Activated CD4-positive, alpha-beta T cell treated with anti-CD3 and anti-CD28 coated beads for 36 hours (primary cell): ENCODE measurements around the gene SPATA13. TPM values are rescaled to one million over a fixed set of nuclear protein-coding genes. Genes with fewer than 3 reads are reported as not detected.
A peak's percentile ranks its signal among the peaks of the same experiment; 100 is the strongest.
"Not testable (repeated sequence)": the region's sequence is repeated elsewhere in the genome, so short reads cannot be mapped to it uniquely, and the experiment has no call there.

Experiments used
- ATAC-seq: fragments of 200-7000 bp; cut with Tn5 transposase; one replicate; pipeline ENCODE4 v1.10.0; 2021; ENCODE audit warnings: mild to moderate bottlenecking, moderate library complexity
- CTCF ChIA-PET: fragments of 350-600 bp; sonication (Branson Sonifier 250); formaldehyde crosslinking; loops from one replicate; lab custom pipeline; 2021; ENCODE audit warnings: antibody characterized with exemption; lab: Charles Lee
- POLR2A ChIA-PET: fragments of 350-600 bp; sonication (Branson Sonifier 250); formaldehyde crosslinking; loops from one replicate; lab custom pipeline; 2021; ENCODE audit warnings: antibody characterized with exemption, inconsistent platforms; lab: Charles Lee
- DNase-seq: peaks from one replicate; pipeline ENCODE4 v3.0.0-alpha.2; 2020
- H3K27ac Mint-ChIP-seq: one replicate; pipeline ENCODE4 v1.8.0; 2021; ENCODE audit warnings: mixed read lengths
- H3K27me3 Mint-ChIP-seq: one replicate; pipeline ENCODE4 v1.8.0; 2021; ENCODE audit warnings: mixed read lengths
- H3K36me3 Mint-ChIP-seq: one replicate; pipeline ENCODE4 v1.8.0; 2021; ENCODE audit warnings: low read depth, mixed read lengths
- H3K4me1 Mint-ChIP-seq: one replicate; pipeline ENCODE4 v1.8.0; 2021; ENCODE audit warnings: mixed read lengths
- H3K4me3 Mint-ChIP-seq: one replicate; pipeline ENCODE4 v1.8.0; 2021; ENCODE audit warnings: mild to moderate bottlenecking, moderate library complexity, mixed read lengths
- H3K9me3 Mint-ChIP-seq: one replicate; pipeline ENCODE4 v1.8.0; 2021; ENCODE audit warnings: low read depth, mixed read lengths
- intact Hi-C, 2 experiments: fragments of 100-400 bp; cut with DNase I in 1 of 2; cut with micrococcal nuclease in 1 of 2; formaldehyde crosslinking; loops; one replicate each; pipeline versions ENCODE4 v1.14.2 to v1.15.1; 2022 to 2024; cut with DNase I, micrococcal nuclease
- total RNA-seq, 2 experiments: library from RNA; stranded (reverse); gene quantifications; one replicate each; pipeline ENCODE4 v1.2.3, GENCODE V29; 2021

SPATA13 gene
- total RNA-seq, 2 experiments from 2014 or later: 47.6 to 51.5 TPM

- DNase-seq (no peak), ATAC-seq (no peak)
- H3K27ac Mint-ChIP-seq: no peak overlapping the region
- H3K27me3 Mint-ChIP-seq: no peaks in the 10 kb centered on the region
- intact Hi-C loops: no loop called here
- no peaks in the 10 kb centered on the region for H3K36me3 Mint-ChIP-seq
- POLR2A ChIA-PET: interaction anchor here (0.6 to 0.7 kb wide), 2 partner anchors 54 to 592 kb away, joined by 3 read pairs; partner anchors contain the start of gene SPATA13
- CTCF ChIA-PET: interaction anchor here (1.1 to 2.2 kb wide), 4 partner anchors 14 to 194 kb away, joined by 3 to 5 read pairs (median 3); no protein-coding TSS in a partner anchor
- H3K4me1 Mint-ChIP-seq: peaks cover 10% of the 10 kb centered on the region
- H3K9me3 Mint-ChIP-seq: no peaks in the 10 kb centered on the region
- no peak overlapping the region for H3K4me3 Mint-ChIP-seq
These were observed 54.6 kb downstream of the SPATA13 start for GRCh38 chr13:24215126-24215525.

- no peak overlapping the region for H3K4me3 Mint-ChIP-seq
- no peak overlapping the region for H3K27ac Mint-ChIP-seq
- POLR2A ChIA-PET: interaction anchor here (0.7 kb wide), 1 partner anchor 55 kb away, joined by 3 read pairs; the partner anchor contains the start of gene SPATA13
- H3K36me3 Mint-ChIP-seq: no peaks in the 10 kb centered on the region
- intact Hi-C loops: no loop called here
- ATAC-seq: no peak
- H3K4me1 Mint-ChIP-seq: peaks cover 15% of the 10 kb centered on the region
- no peaks in the 10 kb centered on the region for H3K9me3 Mint-ChIP-seq
- no peaks in the 10 kb centered on the region for H3K27me3 Mint-ChIP-seq
- CTCF ChIA-PET: interaction anchor here (0.6 to 2.2 kb wide), 5 partner anchors 15 to 480 kb away, joined by 3 to 5 read pairs (median 3); no protein-coding TSS in a partner anchor
- DNase-seq: no peak
These were observed 55.2 kb downstream of the SPATA13 start for GRCh38 chr13:24215732-24216131.

GRCh38 chr13:24216176-24216575, 55.7 kb downstream of the SPATA13 start:
- ATAC-seq: no peak

GRCh38 chr13:24216779-24217178, 56.3 kb downstream of the SPATA13 start:
- H3K4me3 Mint-ChIP-seq, ATAC-seq, H3K36me3 Mint-ChIP-seq, H3K9me3 Mint-ChIP-seq, intact Hi-C loops, POLR2A ChIA-PET, DNase-seq, H3K27ac Mint-ChIP-seq, H3K27me3 Mint-ChIP-seq: not testable (repeated sequence)
- peaks cover 15% of the 10 kb centered on the region for H3K4me1 Mint-ChIP-seq
- CTCF ChIA-PET: interaction anchor here (6.7 kb wide), 1 partner anchor 164 kb away, joined by 38 read pairs; no protein-coding TSS in a partner anchor

More at GRCh38 chr13:24216176-24216575, 55.7 kb downstream of the SPATA13 start:
- DNase-seq: no peak
- Mint-ChIP-seq H3K4me3 (no peak overlapping the region), H3K27ac (no peak overlapping the region), H3K36me3 (no peaks in the 10 kb centered on the region), H3K4me1 (peaks cover 15% of the 10 kb centered on the region), H3K9me3 (no peaks in the 10 kb centered on the region), H3K27me3 (no peaks in the 10 kb centered on the region)
- intact Hi-C loops: no loop called here
- ChIA-PET CTCF (interaction anchor here (0.6 to 2.2 kb wide), 3 partner anchors 15 to 195 kb away, joined by 3 to 5 read pairs (median 3); no protein-coding TSS in a partner anchor), POLR2A (no interaction called here)

- Mint-ChIP-seq H3K4me1 (peaks cover 15% of the 10 kb centered on the region), H3K36me3 (no peaks in the 10 kb centered on the region), H3K4me3 (no peak overlapping the region), H3K27ac (no peak overlapping the region), H3K9me3 (no peaks in the 10 kb centered on the region), H3K27me3 (no peaks in the 10 kb centered on the region)
- intact Hi-C loops: no loop called here
- ChIA-PET POLR2A (no interaction called here), CTCF (interaction anchor here (0.7 to 6.7 kb wide), 5 partner anchors 11 to 815 kb away, joined by 3 to 38 read pairs (median 5); no protein-coding TSS in a partner anchor)
- DNase-seq (no peak), ATAC-seq (no peak)
These were observed 57.2 kb downstream of the SPATA13 start for GRCh38 chr13:24217601-24218281.

GRCh38 chr13:24218338-24218737, 57.8 kb downstream of the SPATA13 start:
- DNase-seq (no peak), ATAC-seq (no peak)
- no peak overlapping the region for H3K4me3 Mint-ChIP-seq
- H3K27me3 Mint-ChIP-seq: no peaks in the 10 kb centered on the region
- CTCF ChIA-PET: interaction anchor here (0.7 to 6.7 kb wide), 9 partner anchors 10 to 814 kb away, joined by 3 to 38 read pairs (median 4); no protein-coding TSS in a partner anchor
- intact Hi-C loops: no loop called here
- H3K4me1 Mint-ChIP-seq: peaks cover 15% of the 10 kb centered on the region
- no peaks in the 10 kb centered on the region for H3K36me3 Mint-ChIP-seq
- H3K9me3 Mint-ChIP-seq: no peaks in the 10 kb centered on the region
- POLR2A ChIA-PET: no interaction called here
- no peak overlapping the region for H3K27ac Mint-ChIP-seq

GRCh38 chr13:24218977-24219376, 58.5 kb downstream of the SPATA13 start:
- intact Hi-C loops: loop anchor here in 1 of 2 experiments (1.0 kb wide), 1 partner anchor 58 kb away; no protein-coding TSS in a partner anchor
- Mint-ChIP-seq H3K36me3 (no peaks in the 10 kb centered on the region), H3K4me3 (no peak overlapping the region), H3K9me3 (no peaks in the 10 kb centered on the region), H3K27ac (no peak overlapping the region), H3K27me3 (no peaks in the 10 kb centered on the region), H3K4me1 (peaks cover 17% of the 10 kb centered on the region)
- DNase-seq (no peak), ATAC-seq (no peak)
- CTCF ChIA-PET: interaction anchor here (0.6 to 6.7 kb wide), 18 partner anchors 9 to 300 kb away, joined by 3 to 38 read pairs (median 4); no protein-coding TSS in a partner anchor
- POLR2A ChIA-PET: no interaction called here

GRCh38 chr13:24220086-24220703, 59.7 kb downstream of the SPATA13 start:
- ATAC-seq: peak; percentile 98
- Mint-ChIP-seq H3K4me3 (no peak overlapping the region), H3K4me1 (peaks cover 29% of the 10 kb centered on the region), H3K27me3 (no peaks in the 10 kb centered on the region), H3K9me3 (no peaks in the 10 kb centered on the region), H3K36me3 (no peaks in the 10 kb centered on the region), H3K27ac (no peak overlapping the region)
- ChIA-PET POLR2A (no interaction called here), CTCF (interaction anchor here (0.6 to 6.7 kb wide), 16 partner anchors 8 to 756 kb away, joined by 3 to 38 read pairs (median 4); no protein-coding TSS in a partner anchor)
- intact Hi-C loops: loop anchor here (1.0 to 5.0 kb wide), 5 partner anchors 167 to 753 kb away; no protein-coding TSS in a partner anchor
- peak; percentile 69 for DNase-seq

GRCh38 chr13:24221007-24221406, 60.5 kb downstream of the SPATA13 start:
- POLR2A ChIA-PET: no interaction called here
- ATAC-seq: no peak
- DNase-seq: no peak
- peaks cover 29% of the 10 kb centered on the region for H3K4me1 Mint-ChIP-seq
- CTCF ChIA-PET: interaction anchor here (0.8 to 6.7 kb wide), 5 partner anchors 15 to 311 kb away, joined by 3 to 38 read pairs (median 3); no protein-coding TSS in a partner anchor
- no peaks in the 10 kb centered on the region for H3K27me3 Mint-ChIP-seq
- no peaks in the 10 kb centered on the region for H3K9me3 Mint-ChIP-seq
- no peak overlapping the region for H3K27ac Mint-ChIP-seq
- H3K4me3 Mint-ChIP-seq: no peak overlapping the region
- intact Hi-C loops: loop anchor here (2.0 to 5.0 kb wide), 2 partner anchors 254 to 754 kb away; no protein-coding TSS in a partner anchor
- H3K36me3 Mint-ChIP-seq: no peaks in the 10 kb centered on the region

GRCh38 chr13:24222756-24223155, 62.2 kb downstream of the SPATA13 start:
- POLR2A ChIA-PET: no interaction called here
- CTCF ChIA-PET: interaction anchor here (6.7 kb wide), 1 partner anchor 170 kb away, joined by 38 read pairs; no protein-coding TSS in a partner anchor
- ATAC-seq (no peak), DNase-seq (no peak)
- H3K36me3 Mint-ChIP-seq: no peaks in the 10 kb centered on the region
- intact Hi-C loops: loop anchor here in 1 of 2 experiments (5.0 kb wide), 1 partner anchor 755 kb away; no protein-coding TSS in a partner anchor
- no peaks in the 10 kb centered on the region for H3K9me3 Mint-ChIP-seq
- no peak overlapping the region for H3K27ac Mint-ChIP-seq
- no peak overlapping the region for H3K4me3 Mint-ChIP-seq
- H3K4me1 Mint-ChIP-seq: peaks cover 22% of the 10 kb centered on the region
- H3K27me3 Mint-ChIP-seq: no peaks in the 10 kb centered on the region
